Measurements from ENCODE around the gene DIP2B.

Gene DIP2B

GRCh38 chr12:50614167-50614759 lies 109.5 kb downstream of the DIP2B start:
- ChIA-PET CTCF (interaction anchor here (0.9 to 1.2 kb wide), 2 partner anchors 11 to 133 kb away, joined by 3 read pairs; no protein-coding TSS in a partner anchor), POLR2A (interaction anchor here (0.7 to 0.8 kb wide), 2 partner anchors 11 to 90 kb away, joined by 3 read pairs; no protein-coding TSS in a partner anchor)
- peaks cover 0 to 21% (median 11%) of the 10 kb centered on the region in 4 experiments for H3K4me1 ChIP-seq (ENCODE audit: control extremely low read depth in 1 of 4, control insufficient read depth in 4 of 4, insufficient read depth in 4 of 4, low read length in 3 of 4)
- no peaks in the 10 kb centered on the region for H3K9me3 ChIP-seq (ENCODE audit: control extremely low read depth in 1 of 5, control insufficient read depth in 4 of 5, insufficient read depth in 2 of 5, low read depth in 1 of 5, low read length in 4 of 5)
- H3K4me3 ChIP-seq (ENCODE audit: control insufficient read depth in 1 of 7, extremely low read depth in 1 of 7, insufficient read depth in 4 of 7, low read depth in 2 of 7, low read length in 6 of 7) = no peak overlapping the region
- H3K36me3 ChIP-seq (ENCODE audit: control insufficient read depth in 4 of 4, insufficient read depth in 4 of 4, low read length in 3 of 4) = peaks cover 0 to 7% (median 1%) of the 10 kb centered on the region in 4 experiments
- H3K27me3 ChIP-seq (replicated peaks in 2 of 5; ENCODE audit: control insufficient read depth in 4 of 5, insufficient read depth in 5 of 5, low read length in 4 of 5) = no peaks in the 10 kb centered on the region
- no peak for DNase-seq
- no peak overlapping the region for H3K27ac ChIP-seq (ENCODE audit: insufficient read depth in 1 of 2, low read depth in 1 of 2, low read length in 2 of 2, poor library complexity in 1 of 2, severe bottlenecking in 2 of 2)
- 93% methylated on average over 3 of the region's 4 CpGs for WGBS (ENCODE audit: insufficient coverage)

- peak overlapping the region in 1 of 2 experiments; percentile 20 for H3K27ac ChIP-seq (ENCODE audit: insufficient read depth in 1 of 2, low read depth in 1 of 2, low read length in 2 of 2, poor library complexity in 1 of 2, severe bottlenecking in 2 of 2)
- POLR2A ChIA-PET = interaction anchor here (0.7 to 0.8 kb wide), 2 partner anchors 12 to 91 kb away, joined by 3 read pairs; no protein-coding TSS in a partner anchor
- WGBS (ENCODE audit: insufficient coverage) = 98% methylated on average over 3 of the region's 7 CpGs
- peaks cover 0 to 7% (median 1%) of the 10 kb centered on the region in 4 experiments for H3K36me3 ChIP-seq (ENCODE audit: control insufficient read depth in 4 of 4, insufficient read depth in 4 of 4, low read length in 3 of 4)
- no peaks in the 10 kb centered on the region for H3K9me3 ChIP-seq (ENCODE audit: control extremely low read depth in 1 of 5, control insufficient read depth in 4 of 5, insufficient read depth in 2 of 5, low read depth in 1 of 5, low read length in 4 of 5)
- no peak overlapping the region for H3K4me3 ChIP-seq (ENCODE audit: control insufficient read depth in 1 of 7, extremely low read depth in 1 of 7, insufficient read depth in 4 of 7, low read depth in 2 of 7, low read length in 6 of 7)
- no peaks in the 10 kb centered on the region for H3K27me3 ChIP-seq (replicated peaks in 2 of 5; ENCODE audit: control insufficient read depth in 4 of 5, insufficient read depth in 5 of 5, low read length in 4 of 5)
- no peak for DNase-seq
- CTCF ChIA-PET = interaction anchor here (1.2 kb wide), 1 partner anchor 12 kb away, joined by 3 read pairs; no protein-coding TSS in a partner anchor
- H3K4me1 ChIP-seq (ENCODE audit: control extremely low read depth in 1 of 4, control insufficient read depth in 4 of 4, insufficient read depth in 4 of 4, low read length in 3 of 4) = peaks cover 0 to 26% (median 12%) of the 10 kb centered on the region in 4 experiments
Measured at GRCh38 chr12:50615145-50615906, 110.5 kb downstream of the DIP2B start.

- no peak for DNase-seq
- ChIA-PET CTCF (interaction anchor here (1.1 to 1.3 kb wide), 2 partner anchors 12 to 106 kb away, joined by 3 read pairs; no protein-coding TSS in a partner anchor), POLR2A (no interaction called here)
- H3K27me3 ChIP-seq (replicated peaks in 2 of 5; ENCODE audit: control insufficient read depth in 4 of 5, insufficient read depth in 5 of 5, low read length in 4 of 5) = no peaks in the 10 kb centered on the region
- H3K4me1 ChIP-seq (ENCODE audit: control extremely low read depth in 1 of 4, control insufficient read depth in 4 of 4, insufficient read depth in 4 of 4, low read length in 3 of 4) = peaks cover 5 to 29% (median 12%) of the 10 kb centered on the region in 4 experiments
- H3K27ac ChIP-seq (ENCODE audit: insufficient read depth in 1 of 2, low read depth in 1 of 2, low read length in 2 of 2, poor library complexity in 1 of 2, severe bottlenecking in 2 of 2) = peak overlapping the region in 1 of 2 experiments; percentile 20
- WGBS (ENCODE audit: insufficient coverage) = 100% methylated on average over 1 of the region's 1 CpG
- no peaks in the 10 kb centered on the region for H3K9me3 ChIP-seq (ENCODE audit: control extremely low read depth in 1 of 5, control insufficient read depth in 4 of 5, insufficient read depth in 2 of 5, low read depth in 1 of 5, low read length in 4 of 5)
- H3K4me3 ChIP-seq (ENCODE audit: control insufficient read depth in 1 of 7, extremely low read depth in 1 of 7, insufficient read depth in 4 of 7, low read depth in 2 of 7, low read length in 6 of 7) = no peak overlapping the region
- peaks cover 0 to 7% (median 1%) of the 10 kb centered on the region in 4 experiments for H3K36me3 ChIP-seq (ENCODE audit: control insufficient read depth in 4 of 4, insufficient read depth in 4 of 4, low read length in 3 of 4)
Measured at GRCh38 chr12:50615907-50616296, 111.1 kb downstream of the DIP2B start.

GRCh38 chr12:50617657-50618056 lies 112.9 kb downstream of the DIP2B start:
- peaks cover 0 to 4% (median 0%) of the 10 kb centered on the region in 4 experiments for H3K36me3 ChIP-seq (ENCODE audit: control insufficient read depth in 4 of 4, insufficient read depth in 4 of 4, low read length in 3 of 4)
- DNase-seq = no peak
- no CpG with 5 or more reads among the region's 2 CpGs for WGBS (ENCODE audit: insufficient coverage)
- no peak overlapping the region for H3K4me3 ChIP-seq (ENCODE audit: control insufficient read depth in 1 of 7, extremely low read depth in 1 of 7, insufficient read depth in 4 of 7, low read depth in 2 of 7, low read length in 6 of 7)
- H3K27ac ChIP-seq (ENCODE audit: insufficient read depth in 1 of 2, low read depth in 1 of 2, low read length in 2 of 2, poor library complexity in 1 of 2, severe bottlenecking in 2 of 2) = no peak overlapping the region
- CTCF ChIA-PET = no interaction called here
- no peaks in the 10 kb centered on the region for H3K27me3 ChIP-seq (replicated peaks in 2 of 5; ENCODE audit: control insufficient read depth in 4 of 5, insufficient read depth in 5 of 5, low read length in 4 of 5)
- POLR2A ChIA-PET = no interaction called here
- peaks cover 12 to 33% (median 18%) of the 10 kb centered on the region in 4 experiments for H3K4me1 ChIP-seq (ENCODE audit: control extremely low read depth in 1 of 4, control insufficient read depth in 4 of 4, insufficient read depth in 4 of 4, low read length in 3 of 4)
- no peaks in the 10 kb centered on the region for H3K9me3 ChIP-seq (ENCODE audit: control extremely low read depth in 1 of 5, control insufficient read depth in 4 of 5, insufficient read depth in 2 of 5, low read depth in 1 of 5, low read length in 4 of 5)

GRCh38 chr12:50618864-50619609 lies 114.3 kb downstream of the DIP2B start:
- CTCF ChIA-PET = no interaction called here
- POLR2A ChIA-PET = no interaction called here
- H3K27me3 ChIP-seq (replicated peaks in 2 of 5; ENCODE audit: control insufficient read depth in 4 of 5, insufficient read depth in 5 of 5, low read length in 4 of 5) = no peaks in the 10 kb centered on the region
- no peak overlapping the region for H3K27ac ChIP-seq (ENCODE audit: insufficient read depth in 1 of 2, low read depth in 1 of 2, low read length in 2 of 2, poor library complexity in 1 of 2, severe bottlenecking in 2 of 2)
- no peak for DNase-seq
- H3K4me3 ChIP-seq (ENCODE audit: control insufficient read depth in 1 of 7, extremely low read depth in 1 of 7, insufficient read depth in 4 of 7, low read depth in 2 of 7, low read length in 6 of 7) = no peak overlapping the region
- no peaks in the 10 kb centered on the region for H3K9me3 ChIP-seq (ENCODE audit: control extremely low read depth in 1 of 5, control insufficient read depth in 4 of 5, insufficient read depth in 2 of 5, low read depth in 1 of 5, low read length in 4 of 5)
- WGBS (ENCODE audit: insufficient coverage) = 96% methylated on average over 4 of the region's 7 CpGs
- no peaks in the 10 kb centered on the region for H3K36me3 ChIP-seq (ENCODE audit: control insufficient read depth in 4 of 4, insufficient read depth in 4 of 4, low read length in 3 of 4)
- peaks cover 12 to 33% (median 18%) of the 10 kb centered on the region in 4 experiments for H3K4me1 ChIP-seq (ENCODE audit: control extremely low read depth in 1 of 4, control insufficient read depth in 4 of 4, insufficient read depth in 4 of 4, low read length in 3 of 4)

- DNase-seq = no peak
- WGBS (ENCODE audit: insufficient coverage) = no CpG with 5 or more reads among the region's 2 CpGs
- no peak overlapping the region for H3K4me3 ChIP-seq (ENCODE audit: control insufficient read depth in 1 of 7, extremely low read depth in 1 of 7, insufficient read depth in 4 of 7, low read depth in 2 of 7, low read length in 6 of 7)
- ChIA-PET CTCF (no interaction called here), POLR2A (no interaction called here)
- no peaks in the 10 kb centered on the region for H3K9me3 ChIP-seq (ENCODE audit: control extremely low read depth in 1 of 5, control insufficient read depth in 4 of 5, insufficient read depth in 2 of 5, low read depth in 1 of 5, low read length in 4 of 5)
- peaks cover 13 to 35% (median 19%) of the 10 kb centered on the region in 4 experiments for H3K4me1 ChIP-seq (ENCODE audit: control extremely low read depth in 1 of 4, control insufficient read depth in 4 of 4, insufficient read depth in 4 of 4, low read length in 3 of 4)
- H3K27ac ChIP-seq (ENCODE audit: insufficient read depth in 1 of 2, low read depth in 1 of 2, low read length in 2 of 2, poor library complexity in 1 of 2, severe bottlenecking in 2 of 2) = no peak overlapping the region
- H3K36me3 ChIP-seq (ENCODE audit: control insufficient read depth in 4 of 4, insufficient read depth in 4 of 4, low read length in 3 of 4) = no peaks in the 10 kb centered on the region
- H3K27me3 ChIP-seq (replicated peaks in 2 of 5; ENCODE audit: control insufficient read depth in 4 of 5, insufficient read depth in 5 of 5, low read length in 4 of 5) = no peaks in the 10 kb centered on the region
Measured at GRCh38 chr12:50619610-50619958, 114.8 kb downstream of the DIP2B start.

Measured in common myeloid progenitor, CD34-positive (primary cell).